Trophoblast cell (in vitro differentiated cells and primary cell): ENCODE results near the gene PHTF1.

Experiments used
- DNase-seq, 2 donors: peaks; one replicate each; pipeline ENCODE4 v3.0.0-alpha.2; 2016
- H2AFZ ChIP-seq: 2 replicates; pipeline ENCODE4 v1.6.1; 2013; ENCODE audit warnings: low read length, moderate library complexity, mild to moderate bottlenecking; ENCODE audit not compliant: insufficient read depth, poor library complexity
- H2AK5ac ChIP-seq: 2 replicates; pipeline ENCODE4 v1.6.1; 2013; ENCODE audit warnings: mild to moderate bottlenecking, low read length
- H2BK120ac ChIP-seq: 2 replicates; pipeline ENCODE4 v1.6.1; 2013; ENCODE audit warnings: low read length, mild to moderate bottlenecking, moderate library complexity; ENCODE audit not compliant: insufficient read depth, poor library complexity
- H2BK12ac ChIP-seq: 2 replicates; pipeline ENCODE4 v1.6.1; 2013; ENCODE audit warnings: mild to moderate bottlenecking, low read length, moderate library complexity
- H2BK5ac ChIP-seq: 2 replicates; pipeline ENCODE4 v1.6.1; 2013; ENCODE audit warnings: low read length, low read depth, moderate library complexity, mild to moderate bottlenecking; ENCODE audit not compliant: poor library complexity
- H3K14ac ChIP-seq: 2 replicates; pipeline ENCODE4 v1.6.1; 2013; ENCODE audit warnings: mild to moderate bottlenecking, low read length
- H3K18ac ChIP-seq: 2 replicates; pipeline ENCODE4 v1.6.1; 2013; ENCODE audit warnings: mild to moderate bottlenecking, low read length
- H3K23ac ChIP-seq: 2 replicates; pipeline ENCODE4 v1.6.1; 2013; ENCODE audit warnings: low read length
- H3K27ac ChIP-seq: 2 replicates; pipeline ENCODE4 v1.5.1; 2013; ENCODE audit warnings: low read depth, mild to moderate bottlenecking, inconsistent platforms, low read length, moderate library complexity
- H3K27me3 ChIP-seq: 2 replicates; pipeline ENCODE4 v1.6.1; 2013; ENCODE audit warnings: inconsistent platforms, mild to moderate bottlenecking, low read length, moderate library complexity; ENCODE audit not compliant: insufficient read depth
- H3K36me3 ChIP-seq, 2 experiments: 1 replicate in 1 of 2; 2 replicates in 1 of 2; pipeline ENCODE4 v1.6.1; 2013; ENCODE audit warnings: low read length in 2 of 2, mild to moderate bottlenecking in 2 of 2, moderate library complexity in 1 of 2; ENCODE audit not compliant: insufficient read depth in 2 of 2, control insufficient read depth in 1 of 2
- H3K4ac ChIP-seq: 2 replicates; pipeline ENCODE4 v1.6.1; 2013; ENCODE audit warnings: low read depth, mild to moderate bottlenecking, low read length, moderate library complexity
- H3K4me1 ChIP-seq, 2 experiments: 1 replicate in 1 of 2; 2 replicates in 1 of 2; pipeline ENCODE4 v1.6.1; 2013; ENCODE audit warnings: low read length in 2 of 2, mild to moderate bottlenecking in 2 of 2, moderate library complexity in 1 of 2; ENCODE audit not compliant: insufficient read depth in 2 of 2, control insufficient read depth in 1 of 2
- H3K4me2 ChIP-seq: 2 replicates; pipeline ENCODE4 v1.6.1; 2013; ENCODE audit warnings: inconsistent platforms, mild to moderate bottlenecking, low read length, moderate library complexity
- H3K4me3 ChIP-seq: 2 replicates; pipeline ENCODE4 v1.5.1; 2013; ENCODE audit warnings: mild to moderate bottlenecking, low read depth, low read length, inconsistent platforms
- H3K79me1 ChIP-seq: one replicate; pipeline ENCODE4 v1.6.1; 2013; ENCODE audit warnings: low read length
- H3K79me2 ChIP-seq: 2 replicates; pipeline ENCODE4 v1.6.1; 2013; ENCODE audit warnings: low read length, mild to moderate bottlenecking; ENCODE audit not compliant: control insufficient read depth, insufficient read depth, poor library complexity
- H3K9ac ChIP-seq: 2 replicates; pipeline ENCODE4 v1.6.1; 2013; ENCODE audit warnings: mild to moderate bottlenecking, low read length
- H3K9me3 ChIP-seq: 2 replicates; pipeline ENCODE4 v1.6.1; 2013; ENCODE audit warnings: low read depth, mild to moderate bottlenecking, control low read depth, inconsistent platforms, low read length; ENCODE audit not compliant: insufficient read depth
- H4K12ac ChIP-seq: 2 replicates; pipeline ENCODE4 v1.6.1; 2013; ENCODE audit warnings: low read depth, mild to moderate bottlenecking, low read length, moderate library complexity
- H4K8ac ChIP-seq: 2 replicates; pipeline ENCODE4 v1.6.1; 2013; ENCODE audit warnings: low read depth, mild to moderate bottlenecking, low read length, moderate library complexity
- H4K91ac ChIP-seq: one replicate; pipeline ENCODE4 v1.6.1; 2013; ENCODE audit warnings: low read depth, mild to moderate bottlenecking, low read length, moderate library complexity
- WGBS: extraction: QIAGEN DNeasy Blood & Tissue Kit; methylation state at CpG from one replicate; pipeline ENCODE4 v1.1.7; 2013; ENCODE audit warnings: missing lambda C conversion rate; ENCODE audit not compliant: insufficient read length, insufficient coverage; ENCODE audit errors: extremely low coverage; 5-methylcytosine and 5-hydroxymethylcytosine counted together

Gene PHTF1

GRCh38 chr1:113666126-113666525, 93.2 kb downstream of the PHTF1 start:
- H2BK5ac ChIP-seq = no peak overlapping the region
- no peak overlapping the region for H3K23ac ChIP-seq
- H3K4me2 ChIP-seq = no peak overlapping the region
- no peak overlapping the region for H3K14ac ChIP-seq
- H3K27ac ChIP-seq = no peak overlapping the region
- H3K79me1 ChIP-seq = no peaks in the 10 kb centered on the region
- no peaks in the 10 kb centered on the region for H3K79me2 ChIP-seq
- no peaks in the 10 kb centered on the region for H3K36me3 ChIP-seq
- no peaks in the 10 kb centered on the region for H3K27me3 ChIP-seq
- H3K9ac ChIP-seq = no peak overlapping the region
- no peak overlapping the region for H4K91ac ChIP-seq
- H3K18ac ChIP-seq = no peak overlapping the region
- H3K4ac ChIP-seq = no peak overlapping the region
- no peak overlapping the region for H2BK12ac ChIP-seq
- H2BK120ac ChIP-seq = no peak overlapping the region
- H3K9me3 ChIP-seq = no peaks in the 10 kb centered on the region
- DNase-seq = no peak
- no peaks in the 10 kb centered on the region for H3K4me1 ChIP-seq
- WGBS = no CpG with 5 or more reads among the region's 2 CpGs
- H2AFZ ChIP-seq = no peak overlapping the region
- H2AK5ac ChIP-seq = no peak overlapping the region
- H3K4me3 ChIP-seq = no peak overlapping the region
- H4K12ac ChIP-seq = no peak overlapping the region
- H4K8ac ChIP-seq = no peak overlapping the region

GRCh38 chr1:113665071-113665470, 94.2 kb downstream of the PHTF1 start:
- Histone ChIP-seq H3K79me2 (no peaks in the 10 kb centered on the region), H3K27me3 (no peaks in the 10 kb centered on the region), H2BK5ac (no peak overlapping the region), H3K4me1 (no peaks in the 10 kb centered on the region), H3K18ac (no peak overlapping the region), H2BK12ac (no peak overlapping the region), H4K8ac (no peak overlapping the region), H3K4ac (no peak overlapping the region), H2AK5ac (no peak overlapping the region), H3K27ac (no peak overlapping the region), H3K9ac (no peak overlapping the region), H4K12ac (no peak overlapping the region), H3K4me3 (no peak overlapping the region), H3K9me3 (no peaks in the 10 kb centered on the region), H4K91ac (no peak overlapping the region), H2AFZ (no peak overlapping the region), H3K14ac (no peak overlapping the region), H3K36me3 (peaks cover 1 to 3% of the 10 kb centered on the region in 2 experiments), H2BK120ac (no peak overlapping the region), H3K23ac (no peak overlapping the region), H3K4me2 (no peak overlapping the region), H3K79me1 (no peaks in the 10 kb centered on the region)
- DNase-seq = no peak

GRCh38 chr1:113663165-113663951, 95.9 kb downstream of the PHTF1 start:
- Histone ChIP-seq H3K4me2 (no peak overlapping the region), H3K14ac (no peak overlapping the region), H3K79me2 (no peaks in the 10 kb centered on the region), H4K12ac (no peak overlapping the region), H2BK12ac (no peak overlapping the region), H3K4me1 (no peaks in the 10 kb centered on the region), H3K9me3 (no peaks in the 10 kb centered on the region), H4K91ac (no peak overlapping the region), H3K4me3 (no peak overlapping the region), H2AFZ (no peak overlapping the region), H3K23ac (no peak overlapping the region), H3K79me1 (no peaks in the 10 kb centered on the region), H2AK5ac (no peak overlapping the region), H3K36me3 (peaks cover 1 to 7% of the 10 kb centered on the region in 2 experiments), H3K9ac (no peak overlapping the region), H3K18ac (no peak overlapping the region), H2BK120ac (no peak overlapping the region), H3K27ac (no peak overlapping the region), H3K27me3 (no peaks in the 10 kb centered on the region), H2BK5ac (no peak overlapping the region), H3K4ac (no peak overlapping the region), H4K8ac (no peak overlapping the region)
- WGBS = no CpG with 5 or more reads among the region's 5 CpGs
- DNase-seq = peak in 1 of 2 donors; percentile 7

GRCh38 chr1:113662101-113662500, 97.2 kb downstream of the PHTF1 start:
- no peak overlapping the region for H3K18ac ChIP-seq
- H4K8ac ChIP-seq = no peak overlapping the region
- DNase-seq = no peak
- H4K12ac ChIP-seq = no peak overlapping the region
- no CpG with 5 or more reads among the region's 1 CpG for WGBS
- no peak overlapping the region for H3K14ac ChIP-seq
- H3K4me1 ChIP-seq = no peaks in the 10 kb centered on the region
- H2BK120ac ChIP-seq = no peak overlapping the region
- no peak overlapping the region for H2AFZ ChIP-seq
- no peak overlapping the region for H3K4me2 ChIP-seq
- H2AK5ac ChIP-seq = no peak overlapping the region
- H2BK5ac ChIP-seq = no peak overlapping the region
- H3K9me3 ChIP-seq = no peaks in the 10 kb centered on the region
- no peak overlapping the region for H2BK12ac ChIP-seq
- peaks cover 1 to 7% of the 10 kb centered on the region in 2 experiments for H3K36me3 ChIP-seq
- no peak overlapping the region for H3K9ac ChIP-seq
- H3K27ac ChIP-seq = no peak overlapping the region
- H4K91ac ChIP-seq = no peak overlapping the region
- no peak overlapping the region for H3K4me3 ChIP-seq
- no peaks in the 10 kb centered on the region for H3K27me3 ChIP-seq
- no peak overlapping the region for H3K4ac ChIP-seq
- H3K23ac ChIP-seq = no peak overlapping the region
- no peaks in the 10 kb centered on the region for H3K79me1 ChIP-seq
- H3K79me2 ChIP-seq = no peaks in the 10 kb centered on the region
